Measurements from ENCODE around the gene PYGM. TPM values are rescaled to one million over a fixed set of nuclear protein-coding genes. Genes with fewer than 3 reads are reported as not detected.

The PYGM gene
- total and polyA plus RNA-seq, 2 of the 13 experiments (the other 11 are each of a cell fraction or from before 2014, with no cell fraction given): 0.11 to 0.12 TPM

GRCh38 chr11:64723117-64723906 is 36.5 kb downstream of the PYGM start, which contains the start of gene NRXN2 (continued):
- TF ChIP-seq ZNF503 (CRISPR knock-in tag; IDR thresholded peaks at IDR 0.05) (no peak), GMEB1 (CRISPR knock-in tag; IDR thresholded peaks at IDR 0.05; ENCODE audit: borderline replicate concordance) (0 out of 2 replicates have a peak, but pooled peaks have one; percentile 19), ZNF749 (CRISPR knock-in tag; IDR thresholded peaks at IDR 0.05; ENCODE audit: borderline replicate concordance) (no peak), NBN (conservative IDR thresholded peaks at IDR 0.05) (no peak), ZZZ3 (CRISPR knock-in tag; IDR thresholded peaks at IDR 0.05; ENCODE audit: borderline replicate concordance) (no peak), EEA1 (CRISPR knock-in tag; IDR thresholded peaks at IDR 0.05; ENCODE audit: borderline replicate concordance) (no peak), ZNF569 (CRISPR knock-in tag; IDR thresholded peaks at IDR 0.05; ENCODE audit: borderline replicate concordance) (no peak), SOX5 (CRISPR knock-in tag; IDR thresholded peaks at IDR 0.05; ENCODE audit: borderline replicate concordance) (no peak), ZBTB7B (CRISPR knock-in tag; IDR thresholded peaks at IDR 0.05) (peak; percentile 57; the same call in 1 of the 2 replicates), ZBTB14 (CRISPR knock-in tag; IDR thresholded peaks at IDR 0.05) (no peak), ZNF18 (CRISPR knock-in tag; IDR thresholded peaks at IDR 0.05; ENCODE audit: insufficient replicate concordance) (no peak), ZNF441 (CRISPR knock-in tag; IDR thresholded peaks at IDR 0.05; ENCODE audit: borderline replicate concordance) (no peak), HDAC1 (CRISPR knock-in tag; IDR thresholded peaks at IDR 0.05) (no peak), ZNF264 (CRISPR knock-in tag; IDR thresholded peaks at IDR 0.05) (no peak), ZBTB34 (CRISPR knock-in tag; IDR thresholded peaks at IDR 0.05) (no peak), CTCF (CRISPR knock-in tag; IDR thresholded peaks at IDR 0.05) (peak; percentile 83), GLI4 (CRISPR knock-in tag; IDR thresholded peaks at IDR 0.05; ENCODE audit: borderline replicate concordance) (no peak), GFI1 (CRISPR knock-in tag; IDR thresholded peaks at IDR 0.05; ENCODE audit: borderline replicate concordance) (no peak), ZNF431 (CRISPR knock-in tag; IDR thresholded peaks at IDR 0.05; ENCODE audit: borderline replicate concordance, low read depth) (no peak)

Measured in HepG2 (cell line).